ENCODE measurements around the gene OR4M1.
"Not testable (repeated sequence)": the region's sequence is repeated elsewhere in the genome, so short reads cannot be mapped to it uniquely, and the experiment has no call there.

The OR4M1 gene

GRCh38 chr14:19823178-19823577 lies 49.9 kb downstream of the OR4M1 start:
- no peak for DNase-seq

DNA sequence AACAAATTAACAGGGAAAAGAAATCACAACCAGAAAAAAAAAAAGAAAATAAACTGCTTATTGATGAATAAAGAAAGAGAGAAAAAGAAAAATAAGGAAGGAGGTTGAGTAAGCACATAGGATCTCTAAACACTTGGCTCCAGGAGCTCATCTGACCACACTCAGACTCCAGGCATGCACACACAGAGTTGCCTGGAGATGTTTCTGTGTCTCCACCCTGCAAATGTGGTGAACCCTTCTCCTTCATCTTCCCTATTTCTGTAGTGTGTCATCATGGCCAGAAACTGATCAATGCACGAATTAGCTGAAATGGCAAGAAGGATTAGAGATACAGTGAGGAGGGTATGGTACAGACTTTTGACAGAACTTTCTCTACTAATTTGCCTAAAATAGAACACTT lies 50.5 kb downstream of the OR4M1 start:
- no peak for DNase-seq

DNA sequence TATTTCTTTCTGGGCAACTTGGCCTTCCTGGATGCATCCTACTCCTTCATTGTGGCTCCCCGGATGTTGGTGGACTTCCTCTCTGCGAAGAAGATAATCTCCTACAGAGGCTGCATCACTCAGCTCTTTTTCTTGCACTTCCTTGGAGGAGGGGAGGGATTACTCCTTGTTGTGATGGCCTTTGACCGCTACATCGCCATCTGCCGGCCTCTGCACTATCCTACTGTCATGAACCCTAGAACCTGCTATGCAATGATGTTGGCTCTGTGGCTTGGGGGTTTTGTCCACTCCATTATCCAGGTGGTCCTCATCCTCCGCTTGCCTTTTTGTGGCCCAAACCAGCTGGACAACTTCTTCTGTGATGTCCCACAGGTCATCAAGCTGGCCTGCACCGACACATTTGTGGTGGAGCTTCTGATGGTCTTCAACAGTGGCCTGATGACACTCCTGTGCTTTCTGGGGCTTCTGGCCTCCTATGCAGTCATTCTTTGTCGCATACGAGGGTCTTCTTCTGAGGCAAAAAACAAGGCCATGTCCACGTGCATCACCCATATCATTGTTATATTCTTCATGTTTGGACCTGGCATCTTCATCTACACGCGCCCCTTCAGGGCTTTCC lies 54.4 kb downstream of the OR4M1 start:
- DNase-seq: not testable (repeated sequence)

DNA sequence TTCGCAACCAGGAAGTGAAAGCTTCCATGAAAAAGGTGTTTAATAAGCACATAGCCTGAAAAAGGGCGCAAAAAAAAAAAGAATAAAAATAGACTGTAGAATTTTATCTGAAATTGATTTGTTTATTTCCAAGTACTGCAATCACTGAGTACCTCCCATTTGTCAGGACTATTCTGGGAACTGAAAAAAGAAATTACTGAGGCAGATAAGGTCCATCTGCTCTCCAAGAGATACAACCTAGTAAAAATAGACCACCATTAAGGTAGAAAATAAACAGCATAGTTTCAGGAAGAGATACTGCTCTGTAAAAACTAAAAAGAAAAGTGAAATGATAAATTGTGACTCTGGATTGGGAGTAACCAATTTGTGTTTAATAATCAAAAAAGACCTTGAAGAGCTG lies 55.0 kb downstream of the OR4M1 start:
- no peak for DNase-seq
